ENCODE measurements around the gene EVX1. TPM values are rescaled to one million over a fixed set of nuclear protein-coding genes. Genes with fewer than 3 reads are reported as not detected.

The EVX1 gene
- polyA plus RNA-seq, 3 donors: 0.09 to 0.11 TPM; not detected in 1

DNA sequence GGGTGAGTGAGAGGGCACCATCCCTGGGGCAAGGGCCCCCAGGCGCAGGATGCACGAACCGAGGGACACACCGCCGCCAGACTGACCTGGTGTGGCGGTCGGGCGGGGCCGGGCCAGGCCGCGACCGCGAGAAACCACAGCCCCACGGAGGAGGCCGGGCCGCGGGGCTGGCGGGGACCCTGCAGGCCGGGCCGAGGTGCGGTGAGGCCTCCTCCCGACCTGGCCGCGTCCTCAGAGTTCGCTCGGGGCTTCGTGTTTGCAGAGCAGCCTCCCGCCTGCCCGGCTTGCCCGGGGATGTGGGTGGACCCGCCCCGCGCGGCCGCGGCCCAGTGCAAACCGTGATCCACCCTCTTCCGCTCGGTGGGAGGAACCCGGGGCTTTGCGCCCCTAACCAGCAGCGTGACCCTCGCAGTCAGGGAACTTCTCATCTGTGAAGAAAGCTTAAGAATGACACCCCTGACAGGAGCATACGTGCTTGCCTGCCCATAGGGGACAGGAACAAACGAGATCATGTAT, 22.1 kb upstream of the EVX1 start:
- DNase-seq (ENCODE audit: extremely low read depth in 1 of 11, low read depth in 9 of 11, low spot score in 4 of 11): no peak

DNA sequence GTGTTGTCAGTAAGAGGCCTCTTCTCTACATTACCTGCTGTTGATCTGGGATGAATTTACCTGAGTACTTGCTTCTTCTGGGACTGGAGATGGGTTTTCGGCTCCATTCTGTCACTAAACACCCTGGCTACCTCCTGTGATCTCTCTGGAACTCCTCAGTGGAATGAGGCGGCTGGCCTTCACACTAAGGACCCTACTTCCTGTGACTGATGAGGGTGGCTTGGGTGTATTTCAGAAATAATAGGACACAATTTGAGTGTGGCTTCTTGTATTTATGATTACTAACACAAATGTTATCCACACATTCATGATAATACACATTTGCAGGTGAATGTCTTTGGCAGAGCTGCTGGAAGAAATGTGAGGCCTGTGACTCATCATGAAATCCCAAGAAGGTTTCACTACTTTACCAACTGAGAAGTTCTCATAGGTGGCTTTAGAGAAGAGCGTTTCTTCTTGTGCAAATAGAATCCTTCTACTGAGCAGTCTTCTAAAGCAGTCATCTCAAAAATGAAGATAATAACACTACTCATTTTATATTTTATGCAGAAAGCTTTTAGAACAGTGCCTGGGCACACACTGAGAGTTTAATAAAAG, 21.3 kb upstream of the EVX1 start:
- DNase-seq (ENCODE audit: extremely low read depth in 1 of 11, low read depth in 9 of 11, low spot score in 4 of 11): no peak

DNA sequence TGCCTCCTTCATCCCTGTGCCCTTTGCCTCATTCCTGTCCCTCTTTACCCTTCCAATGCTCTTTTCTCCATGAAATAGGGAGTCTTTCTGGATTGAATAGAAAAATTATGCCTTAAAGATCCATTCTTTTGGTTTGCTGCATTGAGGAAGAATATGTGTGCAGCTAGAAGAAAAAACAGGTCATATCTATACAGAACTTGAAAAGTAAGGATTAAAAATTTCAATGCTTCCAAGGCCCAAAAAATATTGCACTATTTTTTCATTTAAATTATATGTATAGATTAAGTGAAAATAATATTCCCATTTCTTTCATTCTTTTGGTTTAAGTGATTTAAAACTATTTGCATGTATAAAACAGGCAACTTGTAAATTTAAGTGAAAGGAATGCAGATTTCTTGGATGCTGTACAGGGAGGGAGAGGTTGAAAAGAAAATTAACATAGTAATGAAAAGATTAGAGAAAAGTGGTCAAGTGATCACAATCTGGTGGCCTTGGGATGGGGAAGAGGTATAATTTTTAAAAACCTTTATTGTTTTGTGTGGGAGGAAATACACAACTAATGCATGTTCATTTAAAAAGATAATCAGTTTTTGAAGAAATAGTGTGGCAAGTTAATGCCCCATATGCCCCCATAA, 18.5 kb upstream of the EVX1 start:
- DNase-seq (ENCODE audit: extremely low read depth in 1 of 11, low read depth in 9 of 11, low spot score in 4 of 11): no peak

DNA sequence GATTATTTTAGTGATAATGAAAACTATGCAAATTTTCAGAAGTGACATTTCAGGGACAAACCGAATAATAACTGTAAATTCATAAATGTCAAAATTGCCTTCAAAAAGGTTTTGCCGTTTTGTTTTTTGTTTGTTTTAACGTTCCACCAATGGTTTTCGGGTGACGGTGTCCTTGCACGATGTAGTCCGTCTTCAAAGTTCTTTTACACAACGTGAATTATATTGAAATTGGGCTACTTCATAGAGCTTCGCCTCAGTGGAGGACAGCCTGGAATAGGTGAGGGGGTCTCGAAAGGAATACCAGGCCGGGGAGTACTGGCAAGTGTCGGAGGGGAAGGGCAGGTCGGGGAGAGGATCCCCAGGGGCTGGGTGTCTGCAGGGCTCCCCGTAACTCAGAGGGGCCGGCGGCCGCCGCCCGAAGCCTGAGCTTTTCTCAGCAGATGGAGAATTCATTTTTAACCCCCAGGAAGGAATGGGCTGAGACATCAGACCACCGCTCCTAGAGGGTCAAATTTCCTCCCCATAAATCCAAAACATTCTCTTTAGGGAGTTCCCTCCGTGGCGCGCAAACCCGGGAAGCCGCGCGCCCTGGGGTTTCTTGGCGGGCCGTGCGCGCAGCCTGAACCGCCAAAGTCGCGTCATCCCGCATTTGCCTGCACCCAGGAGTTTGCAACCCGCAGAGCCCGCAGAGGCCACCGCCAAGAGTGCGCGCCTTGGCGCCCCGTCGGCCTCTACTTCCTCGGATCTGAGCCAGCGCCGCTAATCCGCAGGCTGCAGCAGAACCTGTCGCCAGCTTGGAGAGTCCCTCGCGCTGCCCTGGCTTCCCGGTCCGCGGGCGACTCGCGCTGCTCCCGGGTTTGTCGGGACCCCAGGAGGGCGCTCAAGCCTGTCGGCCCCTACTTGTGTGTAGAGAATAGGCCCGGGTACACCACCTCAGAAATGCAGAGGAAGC, 17.3 kb upstream of the EVX1 start:
- DNase-seq (ENCODE audit: extremely low read depth in 1 of 11, low read depth in 9 of 11, low spot score in 4 of 11): no peak

DNA sequence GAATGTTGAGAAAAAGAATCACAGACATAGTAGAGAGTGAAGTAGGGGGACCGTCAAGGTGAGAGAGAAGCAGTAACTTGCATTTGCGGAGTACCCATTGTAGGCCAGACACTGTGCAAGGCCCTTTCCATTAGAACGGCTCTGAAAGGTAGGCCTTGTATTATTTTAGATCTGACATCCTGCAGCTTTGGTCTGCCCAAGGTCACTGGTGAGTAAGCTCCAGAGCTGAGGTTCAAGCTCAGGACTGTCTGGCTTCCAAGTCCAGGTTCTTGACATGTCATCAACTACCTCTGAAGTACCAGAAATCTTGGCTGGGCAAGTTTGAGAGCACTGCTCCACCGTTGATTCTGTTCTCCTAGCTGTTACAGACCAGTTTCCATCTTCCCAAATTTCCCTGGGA, 13.2 kb upstream of the EVX1 start:
- DNase-seq (ENCODE audit: extremely low read depth in 1 of 11, low read depth in 9 of 11, low spot score in 4 of 11): no peak

DNA sequence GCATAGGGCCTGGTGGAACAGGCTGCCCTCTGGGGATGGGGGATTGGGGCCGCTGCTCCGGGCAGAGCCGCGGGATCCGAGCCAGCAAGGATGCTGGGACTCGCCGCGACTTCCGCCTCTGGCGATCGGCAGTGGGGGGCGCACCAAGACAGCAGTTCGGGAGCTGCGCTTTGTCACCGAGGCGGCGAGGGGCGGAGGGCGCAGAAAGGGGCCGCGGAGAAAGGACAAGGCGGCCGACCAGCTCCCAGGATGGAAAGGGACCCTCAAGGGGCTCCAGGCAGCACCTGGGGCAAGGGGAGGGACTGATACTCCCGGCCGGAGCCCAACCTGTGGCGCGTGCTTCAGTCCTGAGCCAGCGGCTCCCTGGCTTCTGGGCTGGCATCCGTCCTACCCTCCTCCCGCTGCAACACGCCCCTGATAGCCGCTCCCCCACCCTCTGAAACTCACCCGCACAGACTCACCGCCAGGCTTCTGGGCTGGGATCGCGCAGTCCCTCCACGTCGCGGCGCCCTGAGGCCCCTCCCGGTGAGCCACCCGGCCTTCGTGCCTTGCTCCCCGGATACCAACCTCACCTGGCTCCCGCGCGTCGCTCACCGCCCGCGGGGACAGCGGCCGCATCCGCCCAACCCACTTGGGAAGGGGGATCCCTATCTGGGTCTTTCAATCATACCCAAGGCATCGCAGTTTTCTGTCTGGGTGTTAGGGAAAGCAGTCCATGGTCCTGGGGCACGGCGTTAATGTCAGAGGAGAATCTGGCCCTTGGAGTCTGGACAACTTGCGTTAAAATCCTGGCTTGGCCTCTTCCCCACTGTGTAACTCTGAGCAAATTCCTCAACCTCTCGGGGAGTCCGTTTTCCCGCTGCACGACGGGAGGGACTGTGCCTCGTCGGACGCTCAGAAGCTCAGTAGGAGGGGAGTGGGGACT, 7.0 kb upstream of the EVX1 start:
- peak in 1 of 11 donors; percentile 52 for DNase-seq (ENCODE audit: extremely low read depth in 1 of 11, low read depth in 9 of 11, low spot score in 4 of 11)

DNA sequence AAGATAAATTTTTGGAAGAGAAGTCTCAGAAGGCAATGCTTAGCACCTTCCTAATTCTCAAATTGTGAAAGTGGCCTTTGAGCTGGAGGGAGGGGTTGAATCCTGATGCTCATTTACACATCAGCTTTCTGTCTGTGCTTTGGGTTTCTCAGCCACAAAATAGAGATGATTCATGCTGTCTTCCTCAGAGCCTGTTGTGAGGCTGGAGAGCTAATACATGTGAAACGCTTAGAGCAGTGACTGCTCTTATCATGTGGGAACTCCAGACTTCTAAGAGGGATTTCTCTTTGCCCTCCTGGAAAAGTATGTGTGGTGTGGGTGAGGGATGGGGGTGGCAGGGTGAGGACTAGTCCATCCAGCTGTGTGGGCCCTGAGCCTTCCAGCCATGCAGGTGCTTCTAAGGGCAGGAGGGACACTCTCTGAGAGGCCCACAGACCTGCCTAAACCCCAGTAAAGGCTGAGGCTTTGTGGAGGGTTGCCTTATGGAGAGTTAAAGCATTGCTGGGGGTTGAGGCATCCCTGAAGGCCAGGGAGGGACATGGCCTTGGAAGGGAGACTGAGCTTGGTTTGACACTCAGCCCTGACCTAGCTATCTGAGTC, 4.8 kb upstream of the EVX1 start:
- DNase-seq (ENCODE audit: extremely low read depth in 1 of 11, low read depth in 9 of 11, low spot score in 4 of 11): no peak

DNA sequence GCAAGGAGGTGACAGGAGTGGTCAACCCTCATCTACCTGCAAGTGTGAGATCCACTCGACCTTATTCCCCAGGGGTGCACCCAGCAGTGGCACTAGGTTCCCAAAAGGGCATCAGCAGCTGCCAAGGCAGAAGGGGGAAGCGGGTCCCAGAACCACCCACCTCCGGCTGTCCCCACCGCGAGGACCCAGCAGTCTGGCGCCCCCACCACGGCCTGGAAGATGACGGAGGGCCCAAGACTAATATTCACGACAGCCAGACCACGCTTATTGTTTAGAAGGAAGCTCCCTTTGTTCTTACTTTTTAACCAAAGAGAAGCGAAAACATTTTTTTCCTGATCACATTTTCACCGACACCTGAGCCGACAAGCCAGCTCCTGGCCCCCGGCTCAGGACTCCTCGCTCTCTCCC, 3.6 kb upstream of the EVX1 start:
- DNase-seq (ENCODE audit: extremely low read depth in 1 of 11, low read depth in 9 of 11, low spot score in 4 of 11): no peak

DNA sequence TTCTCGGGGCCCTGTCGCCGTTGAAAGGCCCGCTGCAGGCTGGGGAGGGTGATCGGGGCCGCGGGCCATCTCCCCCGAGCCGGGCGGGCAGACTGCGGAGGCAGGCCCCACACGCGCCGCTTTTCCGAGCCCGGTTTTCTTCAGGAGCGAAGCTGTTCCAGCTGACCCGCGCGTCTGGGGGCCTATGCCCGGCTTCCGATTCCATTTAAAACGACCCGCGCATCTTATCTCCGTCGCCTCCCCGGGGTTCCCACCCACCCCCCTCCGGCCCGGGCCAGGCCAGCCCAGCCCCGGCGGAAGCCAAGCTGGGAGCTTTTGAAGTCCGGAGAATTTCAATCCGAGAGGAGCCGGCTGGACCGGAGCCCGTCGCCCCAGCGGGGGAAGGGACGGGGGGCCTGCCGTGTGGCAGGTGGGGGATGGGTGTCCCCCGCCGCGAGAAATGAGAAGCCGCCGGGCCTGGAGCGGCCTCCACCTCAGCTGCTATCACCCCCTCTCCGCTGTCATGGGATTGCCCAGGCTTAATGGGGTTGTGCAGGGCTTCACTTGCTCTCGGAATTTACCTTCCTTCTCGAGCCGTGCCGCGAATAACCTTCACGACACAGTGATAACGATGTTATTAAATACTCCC, 3.1 kb upstream of the EVX1 start:
- DNase-seq (ENCODE audit: extremely low read depth in 1 of 11, low read depth in 9 of 11, low spot score in 4 of 11): no peak

DNA sequence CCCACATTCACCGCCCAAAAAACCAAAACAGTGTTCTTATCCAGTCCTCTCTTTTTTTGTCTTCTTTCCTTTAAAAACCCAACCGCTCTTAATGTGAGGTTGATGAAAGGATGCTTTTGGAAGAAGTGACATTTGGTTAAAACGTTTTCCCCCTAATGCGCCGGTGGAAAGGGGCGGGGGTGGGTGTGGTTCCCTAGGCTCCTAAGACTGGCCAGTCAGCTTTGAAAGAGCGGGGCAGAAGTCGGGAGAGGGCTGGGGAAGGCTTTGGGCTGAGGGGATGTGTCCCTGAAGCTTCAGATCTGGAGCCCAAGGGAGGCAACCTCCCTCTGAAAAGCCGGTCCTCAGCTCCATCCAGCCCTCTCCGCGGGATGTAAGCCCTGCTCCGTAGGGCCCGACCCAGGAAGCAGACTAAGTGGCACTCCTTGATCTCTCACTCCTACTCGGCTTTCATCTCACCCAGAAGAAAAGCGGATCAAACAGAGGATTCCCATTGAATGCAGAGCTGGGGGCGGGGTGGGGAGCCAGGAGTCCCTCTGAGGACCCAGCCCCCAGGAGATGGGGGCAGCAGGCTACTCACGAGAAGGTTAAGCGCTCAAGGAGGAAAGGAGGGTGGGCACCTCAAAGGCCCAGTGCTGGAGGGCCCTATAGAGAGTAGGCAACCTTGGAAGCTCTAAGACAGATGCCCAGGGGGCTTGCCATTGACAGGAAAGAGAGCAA, 2.4 kb upstream of the EVX1 start:
- DNase-seq (ENCODE audit: extremely low read depth in 1 of 11, low read depth in 9 of 11, low spot score in 4 of 11): no peak

DNA sequence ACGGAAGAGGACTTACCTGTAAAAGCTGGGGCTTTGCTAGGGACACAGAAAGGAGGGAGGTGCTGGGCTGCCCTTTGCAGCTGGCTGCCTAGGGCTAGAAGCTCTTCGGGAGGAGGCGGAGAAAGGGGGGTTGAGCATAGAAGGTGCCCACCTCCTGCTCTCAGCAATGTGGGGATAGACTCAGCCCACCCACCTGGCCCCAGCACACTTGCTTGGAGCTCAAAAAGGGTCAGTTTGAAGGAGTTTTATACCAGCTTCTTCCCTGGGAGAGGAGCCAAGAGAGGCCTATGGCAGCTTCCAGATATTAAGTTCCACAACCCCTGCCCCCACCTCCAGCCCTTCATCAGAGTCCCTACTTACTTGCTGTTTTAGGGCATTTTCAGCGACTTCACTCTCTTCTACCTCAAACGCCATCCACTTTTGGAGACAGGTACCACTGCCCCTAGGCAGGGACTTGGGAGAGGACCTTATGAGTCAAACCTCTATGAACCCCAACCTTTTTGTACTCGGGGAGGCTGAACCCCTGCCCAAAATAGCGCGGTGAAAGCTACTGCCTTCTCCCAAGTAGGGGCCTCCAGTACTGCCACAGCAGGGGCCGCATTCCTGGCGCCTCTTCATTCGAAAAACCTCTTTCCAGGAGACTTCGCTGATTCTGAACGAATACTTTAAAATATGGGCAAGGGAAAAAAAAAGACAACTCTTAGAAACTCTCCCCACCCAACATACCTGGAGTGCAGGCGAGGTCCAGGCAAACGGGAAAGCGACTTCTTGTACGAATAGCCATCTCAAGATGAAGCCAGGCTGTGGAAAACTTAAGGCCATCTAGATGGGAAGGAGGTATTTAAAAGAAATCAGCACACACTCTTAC, 1.2 kb upstream of the EVX1 start:
- no peak for DNase-seq (ENCODE audit: extremely low read depth in 1 of 11, low read depth in 9 of 11, low spot score in 4 of 11)

DNA sequence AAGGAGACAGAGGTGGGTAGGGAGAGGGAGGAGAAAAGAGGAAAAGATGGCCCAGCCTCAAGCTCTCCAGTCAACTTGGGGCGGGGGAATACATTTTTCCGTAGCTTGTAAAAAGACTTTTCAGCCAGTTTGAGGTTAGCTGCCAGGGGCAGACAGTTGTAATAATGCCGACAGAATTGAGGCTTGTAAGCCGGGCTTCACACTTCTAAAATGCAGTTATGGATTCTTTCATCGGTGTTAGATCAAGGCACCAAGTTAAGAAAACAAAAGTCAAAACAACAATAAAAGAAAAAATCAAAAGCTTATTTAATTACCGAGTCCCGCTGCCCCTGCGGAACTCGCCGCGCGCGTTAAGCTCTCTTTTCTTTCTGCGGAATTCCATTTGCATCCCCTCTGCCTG, 448 bp upstream of the EVX1 start:
- no peak for DNase-seq (ENCODE audit: extremely low read depth in 1 of 11, low read depth in 9 of 11, low spot score in 4 of 11)

DNA sequence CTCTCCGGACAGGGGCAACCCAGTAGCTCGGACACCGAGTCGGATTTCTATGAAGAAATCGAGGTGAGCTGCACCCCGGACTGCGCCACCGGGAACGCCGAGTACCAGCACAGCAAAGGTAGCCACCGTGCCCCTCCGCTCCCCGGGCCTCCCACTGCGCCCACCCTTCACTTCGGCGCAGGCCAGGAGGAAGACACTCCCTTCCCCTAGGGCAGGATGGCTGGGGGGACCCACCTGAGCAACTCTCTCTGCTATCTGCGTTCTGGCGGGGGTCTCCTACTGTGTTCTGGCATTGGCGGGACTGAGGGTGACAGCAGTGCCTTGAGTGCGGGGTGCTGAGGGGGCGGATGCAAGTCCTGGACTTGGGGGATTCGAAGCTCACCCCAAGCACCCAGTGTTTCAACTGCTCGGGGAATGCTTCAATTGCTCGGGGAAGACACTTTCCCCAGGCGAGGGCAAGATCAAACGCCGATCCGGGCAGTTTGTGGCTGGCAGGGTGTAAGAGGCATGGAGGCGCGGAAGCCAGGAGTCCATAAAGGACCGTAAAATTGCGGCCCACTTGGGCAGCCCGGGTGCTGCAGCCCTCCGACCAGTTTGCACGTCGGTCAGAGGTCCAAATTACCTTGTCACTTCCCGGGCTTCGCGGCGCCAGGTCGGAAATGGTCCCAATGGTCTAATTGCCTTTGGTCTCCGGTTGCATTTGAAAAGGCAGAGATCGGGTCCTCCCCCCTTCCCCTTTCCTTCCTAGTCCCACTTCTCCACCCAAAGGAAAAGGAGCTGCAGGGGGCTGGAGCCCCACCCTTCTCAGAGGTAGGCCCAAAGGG, 950 bp downstream of the EVX1 start:
- no peak for DNase-seq (ENCODE audit: extremely low read depth in 1 of 11, low read depth in 9 of 11, low spot score in 4 of 11)

DNA sequence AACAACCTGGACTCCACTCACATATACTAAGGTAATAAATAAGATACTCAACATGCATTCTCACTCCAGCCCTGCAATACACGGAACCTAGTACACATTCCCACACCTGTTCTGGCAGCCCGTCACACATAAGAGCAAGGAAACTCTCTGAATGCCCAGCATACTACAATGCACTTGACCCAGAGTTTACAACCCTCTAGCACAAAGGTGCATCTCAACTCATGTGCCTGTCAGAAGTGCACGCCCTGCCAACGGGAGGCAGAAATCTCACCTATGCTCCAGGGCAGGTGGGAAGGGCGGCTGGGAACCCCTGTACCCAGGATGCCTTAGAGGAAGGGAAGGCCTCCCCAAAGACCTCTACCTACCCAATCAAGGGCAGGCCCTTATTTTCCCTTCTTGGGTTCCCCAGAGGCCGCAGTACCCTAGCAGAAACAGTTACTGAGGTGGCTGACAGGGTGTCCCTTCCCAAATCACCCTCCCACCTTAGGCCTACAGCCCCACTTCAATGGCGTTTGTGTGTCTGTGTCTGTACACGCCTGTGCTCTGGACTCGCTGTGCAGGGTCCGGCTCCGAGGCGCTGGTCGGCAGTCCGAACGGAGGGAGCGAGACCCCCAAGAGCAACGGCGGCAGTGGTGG, 2.0 kb downstream of the EVX1 start:
- no peak for DNase-seq (ENCODE audit: extremely low read depth in 1 of 11, low read depth in 9 of 11, low spot score in 4 of 11)

DNA sequence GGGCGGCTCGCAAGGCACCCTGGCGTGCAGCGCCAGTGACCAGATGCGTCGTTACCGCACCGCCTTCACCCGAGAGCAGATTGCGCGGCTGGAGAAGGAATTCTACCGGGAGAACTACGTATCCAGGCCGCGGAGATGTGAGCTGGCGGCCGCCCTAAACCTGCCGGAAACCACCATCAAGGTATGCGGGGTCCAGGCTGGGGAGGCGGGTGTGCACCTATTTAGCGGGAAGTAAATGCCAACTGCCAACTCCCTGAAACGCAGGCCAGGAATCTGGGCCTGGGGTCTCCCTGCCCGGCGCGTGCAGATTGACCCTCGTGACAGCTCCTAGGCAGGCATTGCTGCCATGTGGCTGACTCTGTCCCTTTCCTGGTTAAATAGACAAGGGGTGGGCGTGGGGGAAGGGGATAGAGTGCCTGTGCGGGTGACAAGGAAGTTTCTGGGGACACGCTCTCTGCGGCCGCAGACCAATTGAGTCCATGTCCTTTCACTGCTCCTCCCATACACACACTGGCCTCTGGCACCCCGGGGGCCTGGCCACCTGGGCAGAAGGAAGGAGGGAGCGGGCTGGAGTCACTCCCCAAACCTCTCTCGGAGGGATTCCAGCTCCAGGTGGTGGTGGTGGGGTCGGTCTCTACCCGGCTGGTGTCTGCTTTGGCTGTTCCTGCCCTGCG, 2.7 kb downstream of the EVX1 start:
- no peak for DNase-seq (ENCODE audit: extremely low read depth in 1 of 11, low read depth in 9 of 11, low spot score in 4 of 11)

Measured in renal cortex interstitium (tissue), 11 donors.